K562 (cell line): ENCODE measurements around the gene EIF2S1.

ENCODE experiments used
- BMI1 ChIP-seq: fragments of 150-350 bp; IDR thresholded peaks from 2 replicates; pipeline ENCODE4 v1.6.1; 2014; ENCODE audit warnings: low read length
- DPF2 ChIP-seq: fragments of 450-650 bp; IDR thresholded peaks from 2 replicates; pipeline ENCODE4 v1.6.1; 2016
- FOSL1 ChIP-seq: fragments of 200-800 bp; sonication (Bioruptor generic); conservative IDR thresholded peaks from 2 replicates; pipeline ENCODE4 v1.6.1; 2016; ENCODE audit warnings: missing genetic modification characterization, missing compliant biosample characterization
- NFATC3 ChIP-seq: fragments of 450-650 bp; IDR thresholded peaks from 2 replicates; pipeline ENCODE4 v1.6.1; 2017; ENCODE audit warnings: mild to moderate bottlenecking
- NFRKB ChIP-seq: fragments of 450-650 bp; IDR thresholded peaks from 2 replicates; pipeline ENCODE4 v1.6.1; 2016; ENCODE audit warnings: low read depth
- SP2 ChIP-seq: IDR thresholded peaks from 2 replicates; pipeline ENCODE4 v1.6.1; 2011; ENCODE audit warnings: mild to moderate bottlenecking, low read depth, low read length, moderate library complexity; ENCODE audit not compliant: poor library complexity, severe bottlenecking; ENCODE audit errors: extremely low read depth
- ZKSCAN3 ChIP-seq: fragments of 250-450 bp; sonication (Bioruptor Pico); IDR thresholded peaks from 2 replicates; pipeline ENCODE4 v1.4.0; 2020
- ZNF282 ChIP-seq: sonication (generic); formaldehyde crosslinking; IDR thresholded peaks from 2 replicates; pipeline ENCODE4 v1.8.1; 2023; ENCODE audit warnings: missing genetic modification reagents
- TF ChIP-seq, protein P1 (sequence below), 3 experiments: IDR thresholded peaks in 2 of 3; conservative IDR thresholded peaks in 1 of 3; 2 replicates each; pipeline ENCODE4 v1.5.1; 2011 to 2012; ENCODE audit warnings: low read length in 3 of 3, mild to moderate bottlenecking in 3 of 3, control low read depth in 2 of 3, improper control_type of control experiment in 1 of 3, inconsistent platforms in 1 of 3, low read depth in 1 of 3, mixed read lengths in 1 of 3, moderate library complexity in 1 of 3; ENCODE audit not compliant: insufficient read depth in 2 of 3
- TF ChIP-seq, protein P2 (sequence below): IDR thresholded peaks from 3 replicates; pipeline ENCODE4 v1.6.1; 2011; ENCODE audit warnings: borderline replicate concordance, mild to moderate bottlenecking; ENCODE audit not compliant: insufficient read length, insufficient read depth
- TF ChIP-seq, protein P3 (sequence below): sonication (generic); formaldehyde crosslinking; IDR thresholded peaks from 2 replicates; pipeline ENCODE4 v1.9.0; 2022; ENCODE audit warnings: mild to moderate bottlenecking, missing genetic modification reagents
- TF ChIP-seq, protein P4 (sequence below): fragments of 450-650 bp; IDR thresholded peaks from 2 replicates; pipeline ENCODE4 v1.7.1; 2018; ENCODE audit warnings: mild to moderate bottlenecking, low read depth; ENCODE audit not compliant: partially characterized antibody
- TF ChIP-seq, protein P5 (sequence below): sonication (generic); formaldehyde crosslinking; IDR thresholded peaks from 2 replicates; pipeline ENCODE4 v1.5.0; 2020; ENCODE audit warnings: missing genetic modification reagents
- TF ChIP-seq, protein P6 (sequence below): fragments of 450-650 bp; formaldehyde crosslinking; conservative IDR thresholded peaks from 2 replicates; pipeline ENCODE4 v1.4.0; 2022; ENCODE audit warnings: mild to moderate bottlenecking, missing genetic modification characterization

DNA sequence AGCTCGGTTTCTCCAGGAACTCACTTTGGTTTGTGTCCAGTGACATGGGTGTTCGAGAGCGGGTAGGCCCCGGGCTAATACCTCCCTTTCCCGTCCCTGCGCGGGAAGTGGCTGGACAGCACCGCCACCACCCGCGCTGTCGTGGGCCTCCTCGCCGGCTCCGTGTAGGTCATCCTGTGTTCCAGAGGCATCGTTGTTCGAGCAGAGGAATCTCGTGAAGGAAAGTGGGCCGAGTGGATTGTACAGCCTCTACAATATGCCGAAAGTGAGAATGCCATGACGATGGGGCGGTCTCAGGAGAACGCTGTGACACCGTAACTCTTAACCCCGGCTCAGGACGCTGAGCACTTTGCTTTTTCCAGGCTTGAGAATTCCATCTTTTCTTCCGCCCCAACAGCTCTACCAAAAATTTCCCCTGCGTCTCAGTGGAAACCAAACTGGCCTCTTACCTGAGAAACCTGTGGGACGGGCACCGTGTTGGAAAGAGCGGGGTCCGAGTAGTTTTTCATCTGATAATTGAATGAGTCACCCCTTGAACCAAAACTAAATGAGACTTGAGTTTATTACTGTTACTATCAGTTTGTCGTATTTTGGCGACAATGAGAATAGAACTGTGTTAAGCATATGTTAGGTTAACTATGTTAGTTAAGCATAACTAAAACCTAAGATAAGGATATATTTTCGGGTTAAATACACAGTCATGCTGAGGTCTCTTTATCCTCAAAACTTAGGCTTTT lies 510 bp downstream of the EIF2S1 start:
- TF ChIP-seq, protein P1, sequence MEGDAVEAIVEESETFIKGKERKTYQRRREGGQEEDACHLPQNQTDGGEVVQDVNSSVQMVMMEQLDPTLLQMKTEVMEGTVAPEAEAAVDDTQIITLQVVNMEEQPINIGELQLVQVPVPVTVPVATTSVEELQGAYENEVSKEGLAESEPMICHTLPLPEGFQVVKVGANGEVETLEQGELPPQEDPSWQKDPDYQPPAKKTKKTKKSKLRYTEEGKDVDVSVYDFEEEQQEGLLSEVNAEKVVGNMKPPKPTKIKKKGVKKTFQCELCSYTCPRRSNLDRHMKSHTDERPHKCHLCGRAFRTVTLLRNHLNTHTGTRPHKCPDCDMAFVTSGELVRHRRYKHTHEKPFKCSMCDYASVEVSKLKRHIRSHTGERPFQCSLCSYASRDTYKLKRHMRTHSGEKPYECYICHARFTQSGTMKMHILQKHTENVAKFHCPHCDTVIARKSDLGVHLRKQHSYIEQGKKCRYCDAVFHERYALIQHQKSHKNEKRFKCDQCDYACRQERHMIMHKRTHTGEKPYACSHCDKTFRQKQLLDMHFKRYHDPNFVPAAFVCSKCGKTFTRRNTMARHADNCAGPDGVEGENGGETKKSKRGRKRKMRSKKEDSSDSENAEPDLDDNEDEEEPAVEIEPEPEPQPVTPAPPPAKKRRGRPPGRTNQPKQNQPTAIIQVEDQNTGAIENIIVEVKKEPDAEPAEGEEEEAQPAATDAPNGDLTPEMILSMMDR (IDR thresholded peaks at IDR 0.05 in 2 of 3, conservative IDR thresholded peaks at IDR 0.05 in 1 of 3; ENCODE audit: insufficient read depth in 2 of 3, low read depth in 1 of 3, low read length in 3 of 3), result no peak
- TF ChIP-seq ZNF282 (CRISPR knock-in tag) (no peak), NFRKB (no peak; the same call in 1 of the 2 replicates), ZKSCAN3 (no peak), SP2 (no peak), DPF2 (0 out of 2 replicates have a peak, but pooled peaks have one; percentile 18), BMI1 (no peak), NFATC3 (no peak), FOSL1 (tag) (peak; percentile 69)
- TF ChIP-seq, protein P2, sequence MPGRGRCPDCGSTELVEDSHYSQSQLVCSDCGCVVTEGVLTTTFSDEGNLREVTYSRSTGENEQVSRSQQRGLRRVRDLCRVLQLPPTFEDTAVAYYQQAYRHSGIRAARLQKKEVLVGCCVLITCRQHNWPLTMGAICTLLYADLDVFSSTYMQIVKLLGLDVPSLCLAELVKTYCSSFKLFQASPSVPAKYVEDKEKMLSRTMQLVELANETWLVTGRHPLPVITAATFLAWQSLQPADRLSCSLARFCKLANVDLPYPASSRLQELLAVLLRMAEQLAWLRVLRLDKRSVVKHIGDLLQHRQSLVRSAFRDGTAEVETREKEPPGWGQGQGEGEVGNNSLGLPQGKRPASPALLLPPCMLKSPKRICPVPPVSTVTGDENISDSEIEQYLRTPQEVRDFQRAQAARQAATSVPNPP, result no peak
- TF ChIP-seq, protein P3, sequence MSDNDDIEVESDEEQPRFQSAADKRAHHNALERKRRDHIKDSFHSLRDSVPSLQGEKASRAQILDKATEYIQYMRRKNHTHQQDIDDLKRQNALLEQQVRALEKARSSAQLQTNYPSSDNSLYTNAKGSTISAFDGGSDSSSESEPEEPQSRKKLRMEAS (CRISPR knock-in tag), result no peak
- TF ChIP-seq, protein P4, sequence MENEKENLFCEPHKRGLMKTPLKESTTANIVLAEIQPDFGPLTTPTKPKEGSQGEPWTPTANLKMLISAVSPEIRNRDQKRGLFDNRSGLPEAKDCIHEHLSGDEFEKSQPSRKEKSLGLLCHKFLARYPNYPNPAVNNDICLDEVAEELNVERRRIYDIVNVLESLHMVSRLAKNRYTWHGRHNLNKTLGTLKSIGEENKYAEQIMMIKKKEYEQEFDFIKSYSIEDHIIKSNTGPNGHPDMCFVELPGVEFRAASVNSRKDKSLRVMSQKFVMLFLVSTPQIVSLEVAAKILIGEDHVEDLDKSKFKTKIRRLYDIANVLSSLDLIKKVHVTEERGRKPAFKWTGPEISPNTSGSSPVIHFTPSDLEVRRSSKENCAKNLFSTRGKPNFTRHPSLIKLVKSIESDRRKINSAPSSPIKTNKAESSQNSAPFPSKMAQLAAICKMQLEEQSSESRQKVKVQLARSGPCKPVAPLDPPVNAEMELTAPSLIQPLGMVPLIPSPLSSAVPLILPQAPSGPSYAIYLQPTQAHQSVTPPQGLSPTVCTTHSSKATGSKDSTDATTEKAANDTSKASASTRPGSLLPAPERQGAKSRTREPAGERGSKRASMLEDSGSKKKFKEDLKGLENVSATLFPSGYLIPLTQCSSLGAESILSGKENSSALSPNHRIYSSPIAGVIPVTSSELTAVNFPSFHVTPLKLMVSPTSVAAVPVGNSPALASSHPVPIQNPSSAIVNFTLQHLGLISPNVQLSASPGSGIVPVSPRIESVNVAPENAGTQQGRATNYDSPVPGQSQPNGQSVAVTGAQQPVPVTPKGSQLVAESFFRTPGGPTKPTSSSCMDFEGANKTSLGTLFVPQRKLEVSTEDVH, result no peak
- TF ChIP-seq, protein P5, sequence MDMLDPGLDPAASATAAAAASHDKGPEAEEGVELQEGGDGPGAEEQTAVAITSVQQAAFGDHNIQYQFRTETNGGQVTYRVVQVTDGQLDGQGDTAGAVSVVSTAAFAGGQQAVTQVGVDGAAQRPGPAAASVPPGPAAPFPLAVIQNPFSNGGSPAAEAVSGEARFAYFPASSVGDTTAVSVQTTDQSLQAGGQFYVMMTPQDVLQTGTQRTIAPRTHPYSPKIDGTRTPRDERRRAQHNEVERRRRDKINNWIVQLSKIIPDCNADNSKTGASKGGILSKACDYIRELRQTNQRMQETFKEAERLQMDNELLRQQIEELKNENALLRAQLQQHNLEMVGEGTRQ (CRISPR knock-in tag), result no peak
- TF ChIP-seq, protein P6, sequence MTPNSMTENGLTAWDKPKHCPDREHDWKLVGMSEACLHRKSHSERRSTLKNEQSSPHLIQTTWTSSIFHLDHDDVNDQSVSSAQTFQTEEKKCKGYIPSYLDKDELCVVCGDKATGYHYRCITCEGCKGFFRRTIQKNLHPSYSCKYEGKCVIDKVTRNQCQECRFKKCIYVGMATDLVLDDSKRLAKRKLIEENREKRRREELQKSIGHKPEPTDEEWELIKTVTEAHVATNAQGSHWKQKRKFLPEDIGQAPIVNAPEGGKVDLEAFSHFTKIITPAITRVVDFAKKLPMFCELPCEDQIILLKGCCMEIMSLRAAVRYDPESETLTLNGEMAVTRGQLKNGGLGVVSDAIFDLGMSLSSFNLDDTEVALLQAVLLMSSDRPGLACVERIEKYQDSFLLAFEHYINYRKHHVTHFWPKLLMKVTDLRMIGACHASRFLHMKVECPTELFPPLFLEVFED (CRISPR knock-in tag), result no peak
